Loucy (cell line): ENCODE measurements around the gene IGHMBP2.
"Not testable (repeated sequence)": the region's sequence is repeated elsewhere in the genome, so short reads cannot be mapped to it uniquely, and the experiment has no call there.

Experiments
- H2AFZ ChIP-seq: fragments of 200-600 bp; sonication (generic); 2 replicates; pipeline ENCODE4 v1.6.0; 2016; ENCODE audit warnings: antibody characterized with exemption, mild to moderate bottlenecking, low read length, moderate library complexity
- H3F3A ChIP-seq: fragments of 200-600 bp; 2 replicates; pipeline ENCODE4 v1.6.0; 2016; ENCODE audit warnings: antibody characterized with exemption, low read depth, mild to moderate bottlenecking
- H3K27me3 ChIP-seq: fragments of 200-600 bp; sonication (generic); 2 replicates; pipeline ENCODE4 v1.6.1; 2014; ENCODE audit warnings: low read length, mild to moderate bottlenecking; ENCODE audit not compliant: insufficient read depth, poor library complexity, severe bottlenecking
- H3K36me3 ChIP-seq: fragments of 200-600 bp; sonication (generic); 2 replicates; pipeline ENCODE4 v1.6.1; 2016; ENCODE audit warnings: low read length; ENCODE audit not compliant: insufficient read depth
- H3K4me1 ChIP-seq: fragments of 200-600 bp; sonication (generic); 2 replicates; pipeline ENCODE4 v1.5.1; 2014; ENCODE audit warnings: low read length, mild to moderate bottlenecking; ENCODE audit not compliant: insufficient read depth, poor library complexity, severe bottlenecking
- H3K4me2 ChIP-seq: fragments of 200-600 bp; sonication (generic); 2 replicates; pipeline ENCODE4 v1.6.0; 2014; ENCODE audit warnings: antibody characterized with exemption, low read length, low read depth, mild to moderate bottlenecking; ENCODE audit not compliant: poor library complexity, severe bottlenecking
- H3K4me3 ChIP-seq: fragments of 200-600 bp; sonication (generic); 2 replicates; pipeline ENCODE4 v1.5.1; 2014; ENCODE audit warnings: low read length, mild to moderate bottlenecking, mixed read lengths; ENCODE audit not compliant: poor library complexity, severe bottlenecking
- H3K79me2 ChIP-seq: fragments of 200-600 bp; sonication (generic); 2 replicates; pipeline ENCODE4 v1.6.1; 2014; ENCODE audit warnings: low read length; ENCODE audit not compliant: insufficient read depth
- H3K9ac ChIP-seq: fragments of 200-600 bp; sonication (generic); 2 replicates; pipeline ENCODE4 v1.6.0; 2014; ENCODE audit warnings: mild to moderate bottlenecking, low read depth, low read length, moderate library complexity; ENCODE audit not compliant: poor library complexity, severe bottlenecking
- H3K9me2 ChIP-seq: fragments of 200-600 bp; sonication (generic); replicated peaks from 2 replicates; pipeline ENCODE4 v1.6.1; 2016; ENCODE audit warnings: low read depth, low read length, mixed read lengths
- H3K9me3 ChIP-seq: fragments of 200-600 bp; sonication (generic); 2 replicates; pipeline ENCODE4 v1.6.1; 2014; ENCODE audit warnings: mild to moderate bottlenecking, antibody characterized with exemption, low read length, low read depth; ENCODE audit not compliant: insufficient read depth
- H4K20me1 ChIP-seq: fragments of 200-600 bp; sonication (generic); 2 replicates; pipeline ENCODE4 v1.6.0; 2014; ENCODE audit warnings: antibody characterized with exemption, low read length, mild to moderate bottlenecking; ENCODE audit not compliant: insufficient read depth, poor library complexity, severe bottlenecking
- CTCF ChIP-seq: fragments of 200-600 bp; sonication (generic); conservative IDR thresholded peaks from 2 replicates; pipeline ENCODE4 v1.5.1; 2014; ENCODE audit warnings: mild to moderate bottlenecking, antibody characterized with exemption, low read length
- EZH2phosphoT487 ChIP-seq: fragments of 200-600 bp; IDR thresholded peaks from 2 replicates; pipeline ENCODE4 v1.6.1; 2018; ENCODE audit warnings: antibody characterized with exemption, mild to moderate bottlenecking, moderate library complexity, borderline replicate concordance

IGHMBP2 gene

GRCh38 chr11:68973219-68973618 lies 69.5 kb downstream of the IGHMBP2 start:
- Histone ChIP-seq H3F3A (no peaks in the 10 kb centered on the region), H3K79me2 (no peaks in the 10 kb centered on the region), H2AFZ (no peak overlapping the region), H3K9me2 (no peaks in the 10 kb centered on the region), H3K27me3 (no peaks in the 10 kb centered on the region), H4K20me1 (no peaks in the 10 kb centered on the region), H3K4me3 (no peak overlapping the region), H3K4me1 (no peaks in the 10 kb centered on the region), H3K36me3 (no peaks in the 10 kb centered on the region), H3K4me2 (no peak overlapping the region), H3K9me3 (no peaks in the 10 kb centered on the region), H3K9ac (no peak overlapping the region)
- TF ChIP-seq EZH2phosphoT487 (no peak), CTCF (no peak)

GRCh38 chr11:68973706-68974105 lies 70.0 kb downstream of the IGHMBP2 start:
- H3K79me2 ChIP-seq, H3K27me3 ChIP-seq, H3K4me2 ChIP-seq, H4K20me1 ChIP-seq, H3F3A ChIP-seq, H3K9me2 ChIP-seq, H3K4me1 ChIP-seq, H2AFZ ChIP-seq, H3K9me3 ChIP-seq, H3K4me3 ChIP-seq, H3K9ac ChIP-seq, H3K36me3 ChIP-seq: not testable (repeated sequence)

- H2AFZ ChIP-seq: peak overlapping the region; percentile 65
- no peak for TF ChIP-seq EZH2phosphoT487
- no peak for TF ChIP-seq CTCF
Observed at GRCh38 chr11:68974421-68975194, 70.9 kb downstream of the IGHMBP2 start.

GRCh38 chr11:68976095-68976494 lies 72.4 kb downstream of the IGHMBP2 start:
- no peaks in the 10 kb centered on the region for H3F3A ChIP-seq

More at GRCh38 chr11:68974421-68975194, 70.9 kb downstream of the IGHMBP2 start:
- no peaks in the 10 kb centered on the region for H3K9me2 ChIP-seq
- H3K27me3 ChIP-seq: no peaks in the 10 kb centered on the region
- H4K20me1 ChIP-seq: no peaks in the 10 kb centered on the region
- H3K4me2 ChIP-seq: no peak overlapping the region
- no peaks in the 10 kb centered on the region for H3K9me3 ChIP-seq
- H3K9ac ChIP-seq: no peak overlapping the region
- no peaks in the 10 kb centered on the region for H3F3A ChIP-seq
- H3K36me3 ChIP-seq: no peaks in the 10 kb centered on the region
- H3K4me3 ChIP-seq: no peak overlapping the region
- no peaks in the 10 kb centered on the region for H3K4me1 ChIP-seq
- H3K79me2 ChIP-seq: no peaks in the 10 kb centered on the region

More at GRCh38 chr11:68976095-68976494, 72.4 kb downstream of the IGHMBP2 start:
- no peak overlapping the region for H3K9ac ChIP-seq
- no peak for TF ChIP-seq EZH2phosphoT487
- TF ChIP-seq CTCF: no peak
- H3K36me3 ChIP-seq: no peaks in the 10 kb centered on the region
- no peaks in the 10 kb centered on the region for H3K9me2 ChIP-seq
- H3K4me3 ChIP-seq: no peak overlapping the region
- no peaks in the 10 kb centered on the region for H4K20me1 ChIP-seq
- no peaks in the 10 kb centered on the region for H3K27me3 ChIP-seq
- no peak overlapping the region for H3K4me2 ChIP-seq
- H3K79me2 ChIP-seq: no peaks in the 10 kb centered on the region
- no peaks in the 10 kb centered on the region for H3K4me1 ChIP-seq
- no peaks in the 10 kb centered on the region for H3K9me3 ChIP-seq
- H2AFZ ChIP-seq: no peak overlapping the region
